ENCODE results near the gene SLC9A9. TPM values are rescaled to one million over a fixed set of nuclear protein-coding genes. Genes with fewer than 3 reads are reported as not detected.

The SLC9A9 gene
- total RNA-seq, 1 experiment from 2014 or later: 1.5 TPM

GRCh38 chr3:143603774-143604173 is 244.5 kb downstream of the SLC9A9 start:
- Mint-ChIP-seq H3K4me3 (ENCODE audit: low read depth, unreplicated experiment) (no peak overlapping the region), H3K27ac (ENCODE audit: unreplicated experiment) (no peak overlapping the region), H3K4me1 (ENCODE audit: low read depth, unreplicated experiment) (peaks cover 1% of the 10 kb centered on the region), H3K9me3 (ENCODE audit: low read depth, unreplicated experiment) (no peaks in the 10 kb centered on the region), H3K27me3 (ENCODE audit: unreplicated experiment) (no peaks in the 10 kb centered on the region), H3K36me3 (ENCODE audit: insufficient read depth, unreplicated experiment) (no peaks in the 10 kb centered on the region)
- no peak for TF ChIP-seq CTCF (IDR thresholded peaks at IDR 0.05; ENCODE audit: unreplicated experiment)
- CTCF ChIA-PET: interaction anchor here (1.2 kb wide), 1 partner anchor 16 kb away, joined by 3 read pairs; no protein-coding TSS in a partner anchor
- DNase-seq: no peak
- no TSS peak for BruUV-seq (replicated peaks)
- intact Hi-C loops (cut with micrococcal nuclease; ENCODE audit: unreplicated experiment): no loop called here

- intact Hi-C loops (cut with micrococcal nuclease; ENCODE audit: unreplicated experiment): no loop called here
- Mint-ChIP-seq H3K36me3 (ENCODE audit: insufficient read depth, unreplicated experiment) (no peaks in the 10 kb centered on the region), H3K4me1 (ENCODE audit: low read depth, unreplicated experiment) (peaks cover 9% of the 10 kb centered on the region), H3K4me3 (ENCODE audit: low read depth, unreplicated experiment) (no peak overlapping the region), H3K27me3 (ENCODE audit: unreplicated experiment) (no peaks in the 10 kb centered on the region), H3K27ac (ENCODE audit: unreplicated experiment) (no peak overlapping the region), H3K9me3 (ENCODE audit: low read depth, unreplicated experiment) (no peaks in the 10 kb centered on the region)
- TF ChIP-seq CTCF (IDR thresholded peaks at IDR 0.05; ENCODE audit: unreplicated experiment): no peak
- BruUV-seq (replicated peaks): no TSS peak
- DNase-seq: no peak
- CTCF ChIA-PET: no interaction called here
Measured at GRCh38 chr3:143601723-143602484, 246.4 kb downstream of the SLC9A9 start.

GRCh38 chr3:143600756-143601718 is 247.2 kb downstream of the SLC9A9 start:
- BruUV-seq (replicated peaks): no TSS peak
- H3K36me3 Mint-ChIP-seq (ENCODE audit: insufficient read depth, unreplicated experiment): no peaks in the 10 kb centered on the region
- no peak overlapping the region for H3K27ac Mint-ChIP-seq (ENCODE audit: unreplicated experiment)
- intact Hi-C loops (cut with micrococcal nuclease; ENCODE audit: unreplicated experiment): no loop called here
- CTCF ChIA-PET: no interaction called here
- H3K27me3 Mint-ChIP-seq (ENCODE audit: unreplicated experiment): no peaks in the 10 kb centered on the region
- H3K4me3 Mint-ChIP-seq (ENCODE audit: low read depth, unreplicated experiment): no peak overlapping the region
- TF ChIP-seq CTCF (IDR thresholded peaks at IDR 0.05; ENCODE audit: unreplicated experiment): no peak
- H3K4me1 Mint-ChIP-seq (ENCODE audit: low read depth, unreplicated experiment): peaks cover 9% of the 10 kb centered on the region
- no peak for DNase-seq
- no peaks in the 10 kb centered on the region for H3K9me3 Mint-ChIP-seq (ENCODE audit: low read depth, unreplicated experiment)

GRCh38 chr3:143597774-143598652 is 250.3 kb downstream of the SLC9A9 start:
- H3K4me1 Mint-ChIP-seq (ENCODE audit: low read depth, unreplicated experiment): peaks cover 17% of the 10 kb centered on the region
- CTCF ChIA-PET: interaction anchor here (0.5 to 2.0 kb wide), 3 partner anchors 9 to 151 kb away, joined by 3 to 6 read pairs (median 3); no protein-coding TSS in a partner anchor
- H3K36me3 Mint-ChIP-seq (ENCODE audit: insufficient read depth, unreplicated experiment): no peaks in the 10 kb centered on the region
- H3K4me3 Mint-ChIP-seq (ENCODE audit: low read depth, unreplicated experiment): no peak overlapping the region
- no TSS peak for BruUV-seq (replicated peaks)
- H3K27me3 Mint-ChIP-seq (ENCODE audit: unreplicated experiment): no peaks in the 10 kb centered on the region
- intact Hi-C loops (cut with micrococcal nuclease; ENCODE audit: unreplicated experiment): no loop called here
- peak; percentile 11 for DNase-seq
- H3K27ac Mint-ChIP-seq (ENCODE audit: unreplicated experiment): no peak overlapping the region
- peak; percentile 13 for TF ChIP-seq CTCF (IDR thresholded peaks at IDR 0.05; ENCODE audit: unreplicated experiment)
- no peaks in the 10 kb centered on the region for H3K9me3 Mint-ChIP-seq (ENCODE audit: low read depth, unreplicated experiment)

Measured in Calu3 (cell line).